ENCODE results near the gene LTBP1. TPM values are rescaled to one million over a fixed set of nuclear protein-coding genes. Genes with fewer than 3 reads are reported as not detected.

LTBP1 gene
- total RNA-seq, 1 experiment from 2014 or later: 13.9 TPM

DNA sequence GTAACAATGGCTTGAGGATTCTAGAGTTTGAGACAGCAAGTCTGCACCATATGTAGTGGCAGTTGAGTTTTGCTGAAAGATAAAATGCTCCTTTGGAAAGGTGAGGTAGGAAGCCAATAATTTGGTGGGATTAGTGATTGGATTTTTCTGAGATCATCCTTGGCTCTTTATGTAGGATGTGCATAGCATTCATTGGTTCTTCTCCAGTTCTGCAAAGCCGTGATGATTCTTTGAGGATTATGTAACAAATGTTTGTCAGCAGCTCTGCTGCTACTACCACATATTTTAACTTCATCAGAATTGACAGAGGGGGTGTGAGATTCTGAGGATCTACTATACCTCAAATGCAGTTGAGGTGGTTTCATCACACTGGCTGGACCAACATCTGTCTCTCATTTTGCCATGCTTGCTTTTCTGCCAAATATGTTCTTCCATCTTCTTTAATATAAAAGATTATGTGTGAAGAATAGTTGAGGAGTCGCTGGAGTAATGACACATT, 340.8 kb downstream of the LTBP1 start:
- no peak for DNase-seq
- no peaks in the 10 kb centered on the region for H3K36me3 Mint-ChIP-seq (ENCODE audit: insufficient read depth, unreplicated experiment)
- intact Hi-C loops (cut with micrococcal nuclease; ENCODE audit: unreplicated experiment): no loop called here
- H3K4me3 Mint-ChIP-seq (ENCODE audit: low read depth, unreplicated experiment): no peak overlapping the region
- no peak overlapping the region for H3K27ac Mint-ChIP-seq (ENCODE audit: unreplicated experiment)
- peaks cover 17% of the 10 kb centered on the region for H3K4me1 Mint-ChIP-seq (ENCODE audit: low read depth, unreplicated experiment)
- H3K9me3 Mint-ChIP-seq (ENCODE audit: low read depth, unreplicated experiment): no peaks in the 10 kb centered on the region
- H3K27me3 Mint-ChIP-seq (ENCODE audit: unreplicated experiment): no peaks in the 10 kb centered on the region
- CTCF ChIA-PET: no interaction called here
- TF ChIP-seq, protein P1, sequence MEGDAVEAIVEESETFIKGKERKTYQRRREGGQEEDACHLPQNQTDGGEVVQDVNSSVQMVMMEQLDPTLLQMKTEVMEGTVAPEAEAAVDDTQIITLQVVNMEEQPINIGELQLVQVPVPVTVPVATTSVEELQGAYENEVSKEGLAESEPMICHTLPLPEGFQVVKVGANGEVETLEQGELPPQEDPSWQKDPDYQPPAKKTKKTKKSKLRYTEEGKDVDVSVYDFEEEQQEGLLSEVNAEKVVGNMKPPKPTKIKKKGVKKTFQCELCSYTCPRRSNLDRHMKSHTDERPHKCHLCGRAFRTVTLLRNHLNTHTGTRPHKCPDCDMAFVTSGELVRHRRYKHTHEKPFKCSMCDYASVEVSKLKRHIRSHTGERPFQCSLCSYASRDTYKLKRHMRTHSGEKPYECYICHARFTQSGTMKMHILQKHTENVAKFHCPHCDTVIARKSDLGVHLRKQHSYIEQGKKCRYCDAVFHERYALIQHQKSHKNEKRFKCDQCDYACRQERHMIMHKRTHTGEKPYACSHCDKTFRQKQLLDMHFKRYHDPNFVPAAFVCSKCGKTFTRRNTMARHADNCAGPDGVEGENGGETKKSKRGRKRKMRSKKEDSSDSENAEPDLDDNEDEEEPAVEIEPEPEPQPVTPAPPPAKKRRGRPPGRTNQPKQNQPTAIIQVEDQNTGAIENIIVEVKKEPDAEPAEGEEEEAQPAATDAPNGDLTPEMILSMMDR (IDR thresholded peaks at IDR 0.05; ENCODE audit: unreplicated experiment): no peak
- BruUV-seq (replicated peaks): no TSS peak

DNA sequence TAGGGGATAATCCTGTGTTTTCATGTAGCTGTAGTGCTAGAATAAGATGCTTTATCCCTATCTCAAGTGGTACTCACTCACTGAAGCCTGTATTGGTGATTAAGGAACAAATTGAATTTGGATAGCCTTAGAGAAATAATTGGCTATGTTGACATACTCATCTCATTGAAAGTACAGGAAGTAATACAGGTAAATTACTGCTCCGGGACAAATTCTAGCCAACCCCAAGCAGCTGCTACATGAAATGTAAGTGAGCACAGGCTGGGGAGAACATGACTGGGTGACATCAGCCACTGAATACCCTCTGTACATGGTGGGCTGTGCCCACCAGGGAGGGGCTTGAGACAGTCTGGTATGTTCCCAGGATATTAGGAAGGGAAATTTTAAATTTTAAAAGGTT, 341.3 kb downstream of the LTBP1 start:
- TF ChIP-seq, protein P1 (IDR thresholded peaks at IDR 0.05; ENCODE audit: unreplicated experiment): no peak
- Mint-ChIP-seq H3K27me3 (ENCODE audit: unreplicated experiment) (no peaks in the 10 kb centered on the region), H3K4me1 (ENCODE audit: low read depth, unreplicated experiment) (peaks cover 17% of the 10 kb centered on the region), H3K4me3 (ENCODE audit: low read depth, unreplicated experiment) (no peak overlapping the region), H3K36me3 (ENCODE audit: insufficient read depth, unreplicated experiment) (no peaks in the 10 kb centered on the region), H3K27ac (ENCODE audit: unreplicated experiment) (no peak overlapping the region), H3K9me3 (ENCODE audit: low read depth, unreplicated experiment) (no peaks in the 10 kb centered on the region)
- CTCF ChIA-PET: no interaction called here
- DNase-seq: no peak
- intact Hi-C loops (cut with micrococcal nuclease; ENCODE audit: unreplicated experiment): no loop called here
- no TSS peak for BruUV-seq (replicated peaks)

DNA sequence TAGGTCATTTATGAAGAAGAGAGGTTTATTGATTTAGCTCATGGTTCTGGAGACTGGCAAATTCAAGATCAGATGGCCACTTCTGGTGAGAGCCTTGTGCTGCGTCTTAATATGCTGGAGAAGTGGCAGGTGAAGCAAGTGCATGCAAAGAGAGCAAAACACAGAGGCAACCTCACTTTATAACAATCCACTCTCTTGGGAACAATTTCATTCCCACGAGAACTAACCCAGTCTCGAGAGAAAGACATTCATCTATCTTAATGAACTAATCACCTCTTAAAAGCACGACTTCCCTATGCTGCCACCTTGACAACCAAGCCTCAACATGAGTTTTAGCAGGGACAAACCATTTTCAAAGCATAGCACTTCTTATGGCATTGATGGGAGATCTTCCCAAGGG, 343.2 kb downstream of the LTBP1 start:
- Mint-ChIP-seq H3K4me3 (ENCODE audit: low read depth, unreplicated experiment) (no peak overlapping the region), H3K27me3 (ENCODE audit: unreplicated experiment) (no peaks in the 10 kb centered on the region), H3K27ac (ENCODE audit: unreplicated experiment) (no peak overlapping the region), H3K9me3 (ENCODE audit: low read depth, unreplicated experiment) (no peaks in the 10 kb centered on the region), H3K4me1 (ENCODE audit: low read depth, unreplicated experiment) (peaks cover 17% of the 10 kb centered on the region), H3K36me3 (ENCODE audit: insufficient read depth, unreplicated experiment) (no peaks in the 10 kb centered on the region)
- BruUV-seq (replicated peaks): no TSS peak
- intact Hi-C loops (cut with micrococcal nuclease; ENCODE audit: unreplicated experiment): no loop called here
- no peak for DNase-seq
- TF ChIP-seq, protein P1 (IDR thresholded peaks at IDR 0.05; ENCODE audit: unreplicated experiment): no peak
- CTCF ChIA-PET: interaction anchor here (0.5 kb wide), 1 partner anchor 1178 kb away, joined by 3 read pairs; no protein-coding TSS in a partner anchor

DNA sequence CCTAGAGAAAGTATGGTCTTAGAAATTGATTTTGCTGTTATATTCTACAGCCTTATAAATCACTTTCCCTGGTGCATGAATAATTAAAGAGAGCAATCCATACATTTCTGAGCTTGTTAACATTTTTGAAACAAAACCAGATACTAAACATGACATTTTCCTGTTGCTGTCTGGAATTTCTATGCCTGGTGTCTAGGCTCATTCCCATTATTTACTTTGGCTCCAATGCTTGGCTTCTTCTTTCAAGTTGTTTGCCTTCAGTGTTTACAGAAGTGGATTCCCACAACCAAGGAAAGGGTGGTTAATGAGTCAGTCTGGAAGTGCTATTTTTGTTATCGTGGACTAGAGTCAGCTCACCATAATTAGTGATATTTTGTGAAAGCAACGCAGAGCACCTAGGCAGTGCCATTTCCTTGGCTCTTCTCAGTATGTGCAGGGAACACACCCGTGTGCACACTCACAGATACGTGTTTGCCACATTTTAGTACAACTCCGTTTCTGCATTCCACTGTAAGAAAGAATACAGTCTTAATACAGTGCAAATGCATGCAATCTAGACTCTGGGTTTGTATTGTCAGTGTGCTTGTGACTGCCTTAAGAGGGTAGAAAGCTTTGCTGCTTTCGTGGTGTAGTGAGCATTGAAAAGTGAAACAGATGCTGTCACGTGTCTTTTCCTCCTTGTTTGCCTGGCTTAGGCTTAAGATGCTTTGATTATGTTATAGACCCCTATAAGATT, 344.7 kb downstream of the LTBP1 start:
- Mint-ChIP-seq H3K9me3 (ENCODE audit: low read depth, unreplicated experiment) (no peaks in the 10 kb centered on the region), H3K36me3 (ENCODE audit: insufficient read depth, unreplicated experiment) (no peaks in the 10 kb centered on the region), H3K4me3 (ENCODE audit: low read depth, unreplicated experiment) (peak overlapping the region; percentile 20), H3K27ac (ENCODE audit: unreplicated experiment) (no peak overlapping the region), H3K4me1 (ENCODE audit: low read depth, unreplicated experiment) (peaks cover 17% of the 10 kb centered on the region), H3K27me3 (ENCODE audit: unreplicated experiment) (no peaks in the 10 kb centered on the region)
- DNase-seq: no peak
- intact Hi-C loops (cut with micrococcal nuclease; ENCODE audit: unreplicated experiment): no loop called here
- BruUV-seq (replicated peaks): no TSS peak
- TF ChIP-seq, protein P1 (IDR thresholded peaks at IDR 0.05; ENCODE audit: unreplicated experiment): no peak
- CTCF ChIA-PET: interaction anchor here (0.9 kb wide), 1 partner anchor 16 kb away, joined by 3 read pairs; no protein-coding TSS in a partner anchor

Data from Calu3 (cell line).